ENCODE data around the gene CDC14A.

CDC14A gene

DNA sequence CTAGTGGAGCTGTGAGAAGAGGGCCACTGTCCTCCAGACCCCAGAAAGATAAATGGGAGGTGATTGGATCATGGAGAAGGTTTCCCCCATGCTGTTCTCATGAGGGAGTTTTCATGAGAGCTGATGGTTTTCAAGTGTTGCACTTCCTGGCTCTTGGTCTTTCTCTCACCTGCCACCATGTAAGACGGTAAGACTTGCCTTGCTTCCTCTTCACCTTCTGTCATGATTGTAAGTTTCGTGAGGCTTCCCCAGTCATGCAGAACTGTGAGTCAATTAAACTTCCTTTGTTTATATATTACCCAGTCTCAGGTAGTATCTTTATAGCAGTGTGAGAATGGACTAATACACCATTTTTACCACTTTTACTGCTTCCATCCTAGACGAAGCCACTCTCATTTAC, 213.2 kb downstream of the CDC14A start:
- H3K9me2 ChIP-seq (ENCODE audit: low read depth, low read length): no peaks in the 10 kb centered on the region
- H3K9me3 ChIP-seq (ENCODE audit: low read length): no peaks in the 10 kb centered on the region
- TF ChIP-seq, protein P1, sequence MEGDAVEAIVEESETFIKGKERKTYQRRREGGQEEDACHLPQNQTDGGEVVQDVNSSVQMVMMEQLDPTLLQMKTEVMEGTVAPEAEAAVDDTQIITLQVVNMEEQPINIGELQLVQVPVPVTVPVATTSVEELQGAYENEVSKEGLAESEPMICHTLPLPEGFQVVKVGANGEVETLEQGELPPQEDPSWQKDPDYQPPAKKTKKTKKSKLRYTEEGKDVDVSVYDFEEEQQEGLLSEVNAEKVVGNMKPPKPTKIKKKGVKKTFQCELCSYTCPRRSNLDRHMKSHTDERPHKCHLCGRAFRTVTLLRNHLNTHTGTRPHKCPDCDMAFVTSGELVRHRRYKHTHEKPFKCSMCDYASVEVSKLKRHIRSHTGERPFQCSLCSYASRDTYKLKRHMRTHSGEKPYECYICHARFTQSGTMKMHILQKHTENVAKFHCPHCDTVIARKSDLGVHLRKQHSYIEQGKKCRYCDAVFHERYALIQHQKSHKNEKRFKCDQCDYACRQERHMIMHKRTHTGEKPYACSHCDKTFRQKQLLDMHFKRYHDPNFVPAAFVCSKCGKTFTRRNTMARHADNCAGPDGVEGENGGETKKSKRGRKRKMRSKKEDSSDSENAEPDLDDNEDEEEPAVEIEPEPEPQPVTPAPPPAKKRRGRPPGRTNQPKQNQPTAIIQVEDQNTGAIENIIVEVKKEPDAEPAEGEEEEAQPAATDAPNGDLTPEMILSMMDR (IDR thresholded peaks at IDR 0.05; ENCODE audit: low read length): no peak
- TF ChIP-seq EZH2 (IDR thresholded peaks at IDR 0.05; ENCODE audit: borderline replicate concordance, low read length): no peak
- no peak overlapping the region for H3K4me3 ChIP-seq (ENCODE audit: low read depth, low read length, poor library complexity, severe bottlenecking)
- no peaks in the 10 kb centered on the region for H3K27me3 ChIP-seq (ENCODE audit: insufficient read depth, low read length)
- no peaks in the 10 kb centered on the region for H3K36me3 ChIP-seq (ENCODE audit: insufficient read depth, low read length)
- no peaks in the 10 kb centered on the region for H3F3A ChIP-seq (ENCODE audit: insufficient read depth, low read length)
- no peaks in the 10 kb centered on the region for H4K20me1 ChIP-seq (ENCODE audit: insufficient read depth, low read length)
- no peaks in the 10 kb centered on the region for H3K79me2 ChIP-seq (ENCODE audit: insufficient read depth, low read length)
- H3K4me1 ChIP-seq (ENCODE audit: insufficient read depth, low read length, severe bottlenecking): no peaks in the 10 kb centered on the region
- no peak overlapping the region for H3K9ac ChIP-seq (ENCODE audit: low read length)
- no peak overlapping the region for H3K27ac ChIP-seq (ENCODE audit: low read depth, low read length, poor library complexity, severe bottlenecking)
- H2AFZ ChIP-seq (ENCODE audit: low read length): no peak overlapping the region
- no peak overlapping the region for H3K4me2 ChIP-seq (ENCODE audit: low read length)

DNA sequence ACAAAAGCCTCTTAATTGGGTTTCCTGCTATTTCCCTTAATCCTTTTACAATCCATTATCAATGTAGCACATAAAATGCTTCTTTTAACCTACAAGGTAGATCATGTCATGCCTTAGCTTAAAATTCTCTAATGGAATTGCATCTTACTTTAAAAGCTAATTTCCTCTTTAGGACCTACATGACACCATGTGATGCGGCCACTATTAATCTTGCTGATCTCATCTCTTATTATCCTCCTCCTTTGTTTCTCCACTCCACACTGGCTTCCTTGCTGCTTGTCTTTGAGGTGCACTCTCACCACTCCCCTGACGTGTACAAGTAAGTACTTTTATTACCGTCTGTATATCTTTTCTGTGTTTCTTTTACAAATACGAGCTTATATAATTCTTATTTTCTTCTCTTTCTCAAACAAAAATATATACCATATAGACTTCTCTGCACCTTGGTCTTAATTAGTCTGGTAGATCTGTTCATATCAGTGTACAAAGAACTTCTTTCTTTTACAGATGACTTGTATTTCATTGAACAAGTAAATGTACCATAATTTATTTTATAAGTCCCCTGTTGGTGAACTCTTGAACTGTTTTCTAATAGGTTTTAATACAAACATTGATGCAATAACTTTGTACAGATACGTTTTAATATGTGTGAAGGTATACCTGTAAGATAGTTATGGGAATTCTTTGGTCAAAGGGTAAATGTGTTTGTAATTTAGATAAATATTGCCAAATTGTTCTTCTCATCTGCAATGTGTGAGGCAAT, 213.8 kb downstream of the CDC14A start:
- H2AFZ ChIP-seq (ENCODE audit: low read length): no peak overlapping the region

DNA sequence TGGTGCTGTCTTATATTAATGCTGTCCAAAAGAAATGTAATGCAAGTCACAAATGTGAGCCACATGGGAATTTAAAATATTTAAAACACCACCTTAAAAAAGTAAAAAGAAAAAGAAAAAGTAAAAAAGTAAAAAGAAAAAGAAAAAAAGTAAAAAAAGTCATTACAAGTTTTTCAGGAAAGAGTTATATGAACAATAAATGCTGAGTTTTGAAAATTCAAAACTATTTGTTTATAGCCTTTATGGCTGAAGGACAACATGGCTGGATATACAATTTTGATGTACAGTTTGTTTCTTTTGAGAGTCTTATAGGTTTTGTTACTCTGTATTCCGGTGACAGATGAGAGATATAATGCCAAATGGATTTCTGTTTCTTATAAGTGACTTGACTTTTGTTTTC, 214.8 kb downstream of the CDC14A start:
- no peak overlapping the region for H2AFZ ChIP-seq (ENCODE audit: low read length)
- no peaks in the 10 kb centered on the region for H3K27me3 ChIP-seq (ENCODE audit: insufficient read depth, low read length)
- H3K9me3 ChIP-seq (ENCODE audit: low read length): no peaks in the 10 kb centered on the region
- no peak for TF ChIP-seq EZH2 (IDR thresholded peaks at IDR 0.05; ENCODE audit: borderline replicate concordance, low read length)
- TF ChIP-seq, protein P1 (IDR thresholded peaks at IDR 0.05; ENCODE audit: low read length): no peak
- H3K4me2 ChIP-seq (ENCODE audit: low read length): no peak overlapping the region
- no peaks in the 10 kb centered on the region for H3K79me2 ChIP-seq (ENCODE audit: insufficient read depth, low read length)
- no peak overlapping the region for H3K9ac ChIP-seq (ENCODE audit: low read length)
- H3K9me2 ChIP-seq (ENCODE audit: low read depth, low read length): no peaks in the 10 kb centered on the region
- no peaks in the 10 kb centered on the region for H3K4me1 ChIP-seq (ENCODE audit: insufficient read depth, low read length, severe bottlenecking)
- H3F3A ChIP-seq (ENCODE audit: insufficient read depth, low read length): no peaks in the 10 kb centered on the region
- no peak overlapping the region for H3K4me3 ChIP-seq (ENCODE audit: low read depth, low read length, poor library complexity, severe bottlenecking)
- no peaks in the 10 kb centered on the region for H4K20me1 ChIP-seq (ENCODE audit: insufficient read depth, low read length)
- no peak overlapping the region for H3K27ac ChIP-seq (ENCODE audit: low read depth, low read length, poor library complexity, severe bottlenecking)
- H3K36me3 ChIP-seq (ENCODE audit: insufficient read depth, low read length): no peaks in the 10 kb centered on the region

More for the DNA sequence above, 213.8 kb downstream of the CDC14A start:
- H3K9ac ChIP-seq (ENCODE audit: low read length): no peak overlapping the region
- no peaks in the 10 kb centered on the region for H3K27me3 ChIP-seq (ENCODE audit: insufficient read depth, low read length)
- H3K9me2 ChIP-seq (ENCODE audit: low read depth, low read length): no peaks in the 10 kb centered on the region
- H3F3A ChIP-seq (ENCODE audit: insufficient read depth, low read length): no peaks in the 10 kb centered on the region
- H3K4me2 ChIP-seq (ENCODE audit: low read length): no peak overlapping the region
- H4K20me1 ChIP-seq (ENCODE audit: insufficient read depth, low read length): no peaks in the 10 kb centered on the region
- TF ChIP-seq, protein P1 (IDR thresholded peaks at IDR 0.05; ENCODE audit: low read length): no peak
- no peak for TF ChIP-seq EZH2 (IDR thresholded peaks at IDR 0.05; ENCODE audit: borderline replicate concordance, low read length)
- H3K4me1 ChIP-seq (ENCODE audit: insufficient read depth, low read length, severe bottlenecking): no peaks in the 10 kb centered on the region
- H3K27ac ChIP-seq (ENCODE audit: low read depth, low read length, poor library complexity, severe bottlenecking): no peak overlapping the region
- no peaks in the 10 kb centered on the region for H3K9me3 ChIP-seq (ENCODE audit: low read length)
- H3K79me2 ChIP-seq (ENCODE audit: insufficient read depth, low read length): no peaks in the 10 kb centered on the region
- no peaks in the 10 kb centered on the region for H3K36me3 ChIP-seq (ENCODE audit: insufficient read depth, low read length)
- no peak overlapping the region for H3K4me3 ChIP-seq (ENCODE audit: low read depth, low read length, poor library complexity, severe bottlenecking)
